Ovary (tissue), 9 donors: Measurements from ENCODE around the gene HINT3. TPM values are rescaled to one million over a fixed set of nuclear protein-coding genes. Genes with fewer than 3 reads are reported as not detected.

Source experiments
- DNase-seq, 5 donors: peaks; one replicate each; pipeline ENCODE4 v3.0.0-alpha.2; 2019 to 2020
- H3K27ac ChIP-seq, 2 donors: fragments of 200-600 bp; one replicate each; pipeline versions ENCODE4 v1.5.1 to v1.8.0; 2019 to 2022
- H3K27me3 ChIP-seq: fragments of 200-600 bp; one replicate; pipeline ENCODE4 v1.8.0; 2022
- H3K36me3 ChIP-seq: fragments of 200-600 bp; sonication (generic); one replicate; pipeline ENCODE4 v1.5.1; 2019
- H3K4me1 ChIP-seq: one replicate; pipeline ENCODE4 v1.8.1; 2013; ENCODE audit warnings: mild to moderate bottlenecking, moderate library complexity; ENCODE audit not compliant: insufficient read depth
- H3K4me3 ChIP-seq: fragments of 200-600 bp; sonication (generic); one replicate; pipeline ENCODE4 v1.5.1; 2017
- H3K9me3 ChIP-seq, 2 donors: fragments of 200-600 bp in 1 of 2; sonication (generic) in 1 of 2; one replicate each; pipeline versions ENCODE4 v1.5.1 to v1.8.1; 2013 to 2019; ENCODE audit warnings: mild to moderate bottlenecking in 1 of 2, moderate library complexity in 1 of 2
- EP300 ChIP-seq: sonication (generic); formaldehyde crosslinking; IDR thresholded peaks from one replicate; pipeline ENCODE4 v1.6.1; 2017; ENCODE audit warnings: antibody characterized with exemption
- POLR2A ChIP-seq: fragments of 450-650 bp; IDR thresholded peaks from one replicate; pipeline ENCODE4 v1.6.1; 2017; ENCODE audit warnings: antibody characterized with exemption, mild to moderate bottlenecking, moderate library complexity
- WGBS, 3 donors: extraction: QIAGEN DNeasy Blood & Tissue Kit in 1 of 3; methylation state at CpG; one replicate each; pipeline versions ENCODE4 v1.1.5 to v1.1.7; 2013 to 2017; 5-methylcytosine and 5-hydroxymethylcytosine counted together
- intact Hi-C, 4 donors: fragments of 100-400 bp; cut with DNase I; formaldehyde crosslinking; loops; one replicate each; pipeline versions ENCODE4 v1.11.0 to v1.15.1; 2022 to 2023
- polyA plus RNA-seq, 2 donors: library from polyadenylated mRNA; stranded (reverse); fragments of 200-250 nt in 1 of 2; fragments of 350-450 nt in 1 of 2; fragmentation: Illumina TruSeq in 1 of 2; extraction: RNeasy Lipid Tissue Mini Kit (QIAGEN cat#74804) in 1 of 2; gene quantifications; one replicate each; pipeline ENCODE4 v1.2.3, GENCODE V29; 2013 to 2014
- total RNA-seq, 7 donors: library from RNA; depleted of rRNA in 2 of 7; stranded (reverse); fragments of >200 nt in 2 of 7; fragmentation: NEBNext Ultra II Directional in 3 of 7; extraction: Animal tissue kit (Norgen Biotek cat#: 25700) in 3 of 7; gene quantifications; one replicate each; pipeline versions ENCODE4 v1.1.0 to v1.2.4, GENCODE V29; 2016 to 2023
- TF ChIP-seq, protein P1 (sequence below), 3 donors: fragments of 450-650 bp in 2 of 3; fragments of 200-600 bp in 1 of 3; IDR thresholded peaks; one replicate each; pipeline versions ENCODE4 v1.5.1 to v1.8.0; 2016 to 2022; ENCODE audit warnings: antibody characterized with exemption in 3 of 3, mild to moderate bottlenecking in 1 of 3
- donor health status: DM: no; HTN: no; CAD: no; lungs with moderate emphysema.
- donor health status: DM: no; HTN: no; CAD: no.
- donor health status: Bipolar disorder and iron deficiency.
- donor health status: DM: yes; HTN: yes; CAD: no.
- donor health status: DM: no; HTN: no; CAD: no.
- donor health status: DM: yes; HTN: yes; CAD: no.

The HINT3 gene
- total and polyA plus RNA-seq, 9 donors, result 10.3 to 20.4 (median 18.0) TPM

DNA sequence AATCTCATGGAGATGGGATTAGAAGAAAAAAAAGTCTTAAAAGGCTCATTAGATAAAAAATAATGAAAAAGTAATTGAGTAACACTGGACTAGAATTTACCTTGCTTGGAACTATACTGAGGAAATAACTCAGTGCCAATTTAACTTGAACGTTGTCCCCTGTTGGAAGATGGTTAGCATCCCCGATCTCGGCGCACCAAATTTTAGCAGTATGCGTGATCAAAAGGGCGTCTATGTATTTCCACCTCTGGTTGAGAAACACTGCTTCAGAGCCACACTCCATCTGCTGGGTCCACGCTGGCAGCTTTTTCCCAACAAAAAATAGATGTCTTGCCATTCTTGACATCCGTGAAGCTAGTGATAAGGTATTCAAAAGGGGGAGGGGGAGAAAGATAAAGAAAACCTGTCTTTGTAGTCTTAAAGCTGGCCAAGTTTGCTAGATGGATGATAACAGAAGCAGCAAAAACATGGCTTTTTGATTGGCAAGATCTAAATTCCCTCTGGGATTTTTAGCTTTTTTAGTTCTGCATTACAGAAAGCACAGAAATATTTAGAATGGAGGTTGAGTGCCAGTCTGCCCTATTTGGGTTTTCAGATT lies 6.4 kb downstream of the HINT3 start:
- DNase-seq, result no peak
- WGBS, 3 donors, result 84 to 90% (median 90%) methylated on average over 8 of the region's 8 CpGs
- Histone ChIP-seq H3K9me3 (no peaks in the 10 kb centered on the region), H3K36me3 (no peaks in the 10 kb centered on the region), H3K27me3 (no peaks in the 10 kb centered on the region), H3K4me1 (peaks cover 7% of the 10 kb centered on the region), H3K27ac (no peak overlapping the region), H3K4me3 (no peak overlapping the region)
- TF ChIP-seq EP300 (no peak), POLR2A (no peak)
- TF ChIP-seq, protein P1, sequence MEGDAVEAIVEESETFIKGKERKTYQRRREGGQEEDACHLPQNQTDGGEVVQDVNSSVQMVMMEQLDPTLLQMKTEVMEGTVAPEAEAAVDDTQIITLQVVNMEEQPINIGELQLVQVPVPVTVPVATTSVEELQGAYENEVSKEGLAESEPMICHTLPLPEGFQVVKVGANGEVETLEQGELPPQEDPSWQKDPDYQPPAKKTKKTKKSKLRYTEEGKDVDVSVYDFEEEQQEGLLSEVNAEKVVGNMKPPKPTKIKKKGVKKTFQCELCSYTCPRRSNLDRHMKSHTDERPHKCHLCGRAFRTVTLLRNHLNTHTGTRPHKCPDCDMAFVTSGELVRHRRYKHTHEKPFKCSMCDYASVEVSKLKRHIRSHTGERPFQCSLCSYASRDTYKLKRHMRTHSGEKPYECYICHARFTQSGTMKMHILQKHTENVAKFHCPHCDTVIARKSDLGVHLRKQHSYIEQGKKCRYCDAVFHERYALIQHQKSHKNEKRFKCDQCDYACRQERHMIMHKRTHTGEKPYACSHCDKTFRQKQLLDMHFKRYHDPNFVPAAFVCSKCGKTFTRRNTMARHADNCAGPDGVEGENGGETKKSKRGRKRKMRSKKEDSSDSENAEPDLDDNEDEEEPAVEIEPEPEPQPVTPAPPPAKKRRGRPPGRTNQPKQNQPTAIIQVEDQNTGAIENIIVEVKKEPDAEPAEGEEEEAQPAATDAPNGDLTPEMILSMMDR (IDR thresholded peaks at IDR 0.05), result no peak
- intact Hi-C loops, result loop anchor here in 1 of 4 donors (10.0 kb wide), 1 partner anchor 108 kb away; no protein-coding TSS in a partner anchor

GRCh38 chr6:125963817-125964216 lies 7.2 kb downstream of the HINT3 start:
- no peak overlapping the region for H3K4me3 ChIP-seq
- intact Hi-C loops, result loop anchor here in 1 of 4 donors (10.0 kb wide), 1 partner anchor 109 kb away; no protein-coding TSS in a partner anchor
- peaks cover 1% of the 10 kb centered on the region for H3K4me1 ChIP-seq
- no peak for DNase-seq
- 88 to 93% (median 93%) methylated on average over 2 of the region's 2 CpGs for WGBS, 3 donors
- no peaks in the 10 kb centered on the region for H3K36me3 ChIP-seq
- no peaks in the 10 kb centered on the region for H3K9me3 ChIP-seq
- H3K27ac ChIP-seq, result no peak overlapping the region
- no peaks in the 10 kb centered on the region for H3K27me3 ChIP-seq
- TF ChIP-seq, protein P1 (IDR thresholded peaks at IDR 0.05), result no peak
- TF ChIP-seq POLR2A (no peak), EP300 (no peak)

- Histone ChIP-seq H3K9me3 (no peaks in the 10 kb centered on the region), H3K4me3 (no peak overlapping the region), H3K36me3 (no peaks in the 10 kb centered on the region), H3K27me3 (no peaks in the 10 kb centered on the region), H3K27ac (no peak overlapping the region), H3K4me1 (no peaks in the 10 kb centered on the region)
- TF ChIP-seq EP300, result no peak
- TF ChIP-seq, protein P1 (IDR thresholded peaks at IDR 0.05), result no peak
- TF ChIP-seq POLR2A, result no peak
- WGBS, 3 donors, result 95 to 99% (median 97%) methylated on average over 1 of the region's 1 CpG
- intact Hi-C loops, result loop anchor here in 1 of 4 donors (10.0 kb wide), 1 partner anchor 112 kb away; no protein-coding TSS in a partner anchor
- no peak for DNase-seq
Observed at GRCh38 chr6:125966569-125966968, 10.0 kb downstream of the HINT3 start.

DNA sequence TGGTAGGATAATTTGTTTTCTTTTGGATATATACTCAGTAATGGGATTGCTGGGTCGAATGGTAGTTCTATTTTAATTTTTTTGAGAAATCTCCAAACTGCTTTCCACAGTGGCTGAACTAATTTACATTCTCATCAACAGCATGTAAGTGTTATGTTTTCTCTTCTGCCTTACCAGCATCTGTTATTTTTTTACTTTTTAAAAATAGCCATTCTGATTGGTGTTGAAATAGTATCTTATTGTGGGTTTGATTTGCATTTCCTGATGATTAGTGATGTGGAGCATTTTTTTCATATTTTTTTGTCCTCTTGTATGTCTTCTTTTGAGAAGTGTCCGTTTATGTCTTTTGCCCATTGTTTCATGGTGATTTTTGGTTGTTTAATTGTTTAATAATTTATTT lies 11.9 kb downstream of the HINT3 start:
- Histone ChIP-seq H3K4me1 (no peaks in the 10 kb centered on the region), H3K4me3 (no peak overlapping the region), H3K27me3 (no peaks in the 10 kb centered on the region), H3K9me3 (no peaks in the 10 kb centered on the region), H3K27ac (no peak overlapping the region), H3K36me3 (no peaks in the 10 kb centered on the region)
- TF ChIP-seq, protein P1 (IDR thresholded peaks at IDR 0.05), result no peak
- TF ChIP-seq POLR2A, result no peak
- TF ChIP-seq EP300, result no peak
- 77 to 80% (median 78%) methylated on average over 2 of the region's 2 CpGs for WGBS, 3 donors
- DNase-seq, result no peak
- intact Hi-C loops, result loop anchor here in 1 of 4 donors (10.0 kb wide), 1 partner anchor 114 kb away; no protein-coding TSS in a partner anchor
